Esophagus squamous epithelium (tissue), 5 donors: ENCODE data around the gene ZMIZ1. TPM values are rescaled to one million over a fixed set of nuclear protein-coding genes. Genes with fewer than 3 reads are reported as not detected.

Experiments
- DNase-seq: peaks from one replicate; lab custom pipeline; 2025; lab: John Stamatoyannopoulos, UW
- H3K27ac ChIP-seq, 4 donors: fragments of 200-600 bp; sonication (generic); one replicate each; pipeline ENCODE4 v1.5.1; 2016 to 2019; ENCODE audit warnings: mild to moderate bottlenecking in 1 of 4
- H3K27me3 ChIP-seq, 4 donors: fragments of 200-600 bp; sonication (generic); 1 replicate in 3 of 4; 2 replicates in 1 of 4; pipeline versions ENCODE4 v1.5.1 to v1.6.0; 2017 to 2021; ENCODE audit warnings: antibody characterized with exemption in 1 of 4
- H3K36me3 ChIP-seq, 3 donors: fragments of 200-600 bp; sonication (generic); one replicate each; pipeline ENCODE4 v1.5.1; 2016 to 2019
- H3K4me1 ChIP-seq, 3 donors: fragments of 200-600 bp; sonication (generic); one replicate each; pipeline ENCODE4 v1.5.1; 2017 to 2019
- H3K4me3 ChIP-seq, 4 donors: fragments of 200-600 bp; sonication (generic); 1 replicate in 3 of 4; 2 replicates in 1 of 4; pipeline ENCODE4 v1.5.1; 2016 to 2019; ENCODE audit warnings: mild to moderate bottlenecking in 2 of 4, moderate library complexity in 1 of 4
- H3K9me3 ChIP-seq, 3 donors: fragments of 200-600 bp; sonication (generic); one replicate each; pipeline ENCODE4 v1.5.1; 2016 to 2019
- POLR2A ChIP-seq, 4 donors: fragments of 450-650 bp; IDR thresholded peaks; one replicate each; pipeline ENCODE4 v1.6.1; 2017; ENCODE audit warnings: antibody characterized with exemption in 4 of 4, mild to moderate bottlenecking in 4 of 4, moderate library complexity in 3 of 4
- WGBS, 2 donors: methylation state at CpG; one replicate each; pipeline ENCODE4 v1.1.5; 2018; 5-methylcytosine and 5-hydroxymethylcytosine counted together
- intact Hi-C: fragments of 100-400 bp; cut with DNase I; formaldehyde crosslinking; loops from one replicate; pipeline ENCODE4 v1.15.0; 2022
- total RNA-seq, 4 donors: library from RNA; depleted of rRNA; stranded (reverse); fragments of >200 nt; gene quantifications; one replicate each; pipeline ENCODE4 v1.1.0, GENCODE V29; 2016
- TF ChIP-seq, protein P1 (sequence below), 6 experiments: fragments of 450-650 bp in 4 of 6; fragments of 200-600 bp in 2 of 6; sonication (generic) in 2 of 6; IDR thresholded peaks; one replicate each; pipeline ENCODE4 v1.5.1; 2016 to 2019; ENCODE audit warnings: antibody characterized with exemption in 6 of 6, mild to moderate bottlenecking in 4 of 6, moderate library complexity in 4 of 6
- donor health status: DM: yes; HTN: yes; CAD: no.

ZMIZ1 gene
- total RNA-seq, 4 donors from 2014 or later, result 28.2 to 79.5 (median 40.4) TPM

DNA sequence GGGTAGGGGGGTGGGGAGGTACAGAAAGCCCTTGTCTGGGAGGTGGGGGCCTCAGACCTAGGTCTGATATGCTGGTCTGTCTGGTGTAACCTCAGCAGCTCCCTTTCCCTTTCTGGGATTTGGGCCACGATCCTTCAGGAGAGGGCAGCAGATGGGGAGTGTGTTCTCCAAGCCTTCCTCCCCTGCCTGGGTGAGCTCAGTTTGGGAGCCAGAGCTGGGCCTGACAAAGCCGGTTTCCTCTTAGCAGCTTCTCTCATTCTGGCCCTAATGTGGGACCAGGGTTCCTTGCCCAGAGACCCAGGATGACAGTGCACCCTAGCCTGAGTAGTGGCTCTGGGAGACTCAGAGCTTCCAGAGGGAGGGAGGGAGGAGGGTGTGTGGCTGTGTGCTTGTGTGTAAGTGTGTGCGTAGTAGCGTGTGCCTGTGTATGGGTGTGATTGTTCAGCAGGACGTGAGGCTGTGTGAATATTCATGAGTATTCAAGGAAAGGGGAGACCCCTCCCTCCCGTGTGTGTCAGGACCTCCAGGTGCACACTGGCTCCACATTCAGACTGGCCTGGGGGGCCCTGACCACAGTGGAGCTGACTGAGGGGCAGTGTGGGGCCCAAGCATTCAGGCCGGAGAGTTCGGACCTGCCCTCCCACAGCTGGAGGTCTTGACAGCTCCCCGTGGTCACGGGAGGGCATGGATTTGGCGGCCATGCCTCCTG lies 96.5 kb downstream of the ZMIZ1 start:
- WGBS, 2 donors, result 61% methylated on average over 5 of the region's 11 CpGs; no CpG with 5 or more reads in 1 of the 2 donors
- no peaks in the 10 kb centered on the region for H3K9me3 ChIP-seq
- peak overlapping the region in 3 of 4 donors; percentile 39 to 58 (median 48) for H3K27ac ChIP-seq
- peaks cover 12 to 94% (median 18%) of the 10 kb centered on the region in 3 donors for H3K36me3 ChIP-seq
- H3K27me3 ChIP-seq, result no peaks in the 10 kb centered on the region
- intact Hi-C loops, result no loop called here
- DNase-seq, result no peak
- peaks cover 8 to 61% (median 28%) of the 10 kb centered on the region in 3 donors for H3K4me1 ChIP-seq
- TF ChIP-seq, protein P1, sequence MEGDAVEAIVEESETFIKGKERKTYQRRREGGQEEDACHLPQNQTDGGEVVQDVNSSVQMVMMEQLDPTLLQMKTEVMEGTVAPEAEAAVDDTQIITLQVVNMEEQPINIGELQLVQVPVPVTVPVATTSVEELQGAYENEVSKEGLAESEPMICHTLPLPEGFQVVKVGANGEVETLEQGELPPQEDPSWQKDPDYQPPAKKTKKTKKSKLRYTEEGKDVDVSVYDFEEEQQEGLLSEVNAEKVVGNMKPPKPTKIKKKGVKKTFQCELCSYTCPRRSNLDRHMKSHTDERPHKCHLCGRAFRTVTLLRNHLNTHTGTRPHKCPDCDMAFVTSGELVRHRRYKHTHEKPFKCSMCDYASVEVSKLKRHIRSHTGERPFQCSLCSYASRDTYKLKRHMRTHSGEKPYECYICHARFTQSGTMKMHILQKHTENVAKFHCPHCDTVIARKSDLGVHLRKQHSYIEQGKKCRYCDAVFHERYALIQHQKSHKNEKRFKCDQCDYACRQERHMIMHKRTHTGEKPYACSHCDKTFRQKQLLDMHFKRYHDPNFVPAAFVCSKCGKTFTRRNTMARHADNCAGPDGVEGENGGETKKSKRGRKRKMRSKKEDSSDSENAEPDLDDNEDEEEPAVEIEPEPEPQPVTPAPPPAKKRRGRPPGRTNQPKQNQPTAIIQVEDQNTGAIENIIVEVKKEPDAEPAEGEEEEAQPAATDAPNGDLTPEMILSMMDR (IDR thresholded peaks at IDR 0.05), result no peak
- no peak for TF ChIP-seq POLR2A (IDR thresholded peaks at IDR 0.05)
- H3K4me3 ChIP-seq, result no peak overlapping the region

DNA sequence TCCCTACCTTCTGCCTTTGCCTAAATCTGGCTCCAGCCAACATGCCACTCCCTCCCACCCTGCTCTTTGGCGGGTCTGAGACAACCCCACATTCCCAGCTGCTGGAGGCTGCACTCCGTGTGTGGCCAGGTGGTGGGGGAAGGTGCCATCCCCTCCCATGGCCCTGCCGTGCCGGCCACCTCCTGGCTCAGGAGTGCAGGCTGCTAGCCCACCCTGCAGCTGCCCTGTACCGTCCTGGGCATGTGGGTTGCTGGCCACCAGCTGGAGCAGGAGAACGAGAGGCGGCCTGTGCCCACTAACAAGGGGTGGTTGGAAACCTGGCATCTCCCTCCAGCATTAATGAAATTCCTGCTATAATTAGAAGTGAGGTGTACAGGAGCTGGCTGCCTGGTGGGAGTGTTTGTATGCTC lies 97.6 kb downstream of the ZMIZ1 start:
- WGBS, 2 donors, result 52 to 75% methylated on average over 2 to 3 of the region's 7 CpGs
- no peaks in the 10 kb centered on the region for H3K9me3 ChIP-seq
- H3K27ac ChIP-seq, result no peak overlapping the region
- peaks cover 7 to 50% (median 22%) of the 10 kb centered on the region in 3 donors for H3K4me1 ChIP-seq
- no peaks in the 10 kb centered on the region for H3K27me3 ChIP-seq
- TF ChIP-seq, protein P1 (IDR thresholded peaks at IDR 0.05), result no peak
- TF ChIP-seq POLR2A (IDR thresholded peaks at IDR 0.05), result no peak
- H3K36me3 ChIP-seq, result peaks cover 12 to 96% (median 18%) of the 10 kb centered on the region in 3 donors
- DNase-seq, result no peak
- no peak overlapping the region for H3K4me3 ChIP-seq
- intact Hi-C loops, result no loop called here

DNA sequence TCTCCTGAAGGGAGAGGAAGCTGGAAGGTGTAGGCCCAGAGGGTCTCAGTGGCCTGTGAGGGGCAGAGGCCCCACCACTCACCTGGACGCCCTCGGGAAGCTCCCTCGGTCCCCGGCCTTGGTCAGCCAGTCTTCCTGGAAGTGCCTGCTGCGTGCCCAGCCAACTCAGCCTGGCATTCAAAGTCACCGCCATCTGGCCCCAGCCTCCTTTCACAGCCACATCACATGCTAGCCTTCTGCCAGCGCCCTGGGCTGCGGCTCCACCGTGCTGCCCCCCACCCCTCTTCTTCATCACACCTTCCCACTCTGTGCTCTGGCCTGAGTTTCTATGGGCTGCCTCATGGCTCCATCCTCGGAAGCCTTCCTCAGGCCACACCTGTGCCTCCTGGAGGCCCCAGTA lies 98.0 kb downstream of the ZMIZ1 start:
- DNase-seq, result no peak
- Histone ChIP-seq H3K27ac (no peak overlapping the region), H3K9me3 (no peaks in the 10 kb centered on the region), H3K27me3 (no peaks in the 10 kb centered on the region), H3K36me3 (peaks cover 12 to 95% (median 18%) of the 10 kb centered on the region in 3 donors), H3K4me1 (peaks cover 7 to 45% (median 22%) of the 10 kb centered on the region in 3 donors), H3K4me3 (no peak overlapping the region)
- intact Hi-C loops, result no loop called here
- WGBS, 2 donors, result 76 to 92% methylated on average over 9 to 10 of the region's 10 CpGs
- TF ChIP-seq, protein P1 (IDR thresholded peaks at IDR 0.05), result no peak
- no peak for TF ChIP-seq POLR2A (IDR thresholded peaks at IDR 0.05)

DNA sequence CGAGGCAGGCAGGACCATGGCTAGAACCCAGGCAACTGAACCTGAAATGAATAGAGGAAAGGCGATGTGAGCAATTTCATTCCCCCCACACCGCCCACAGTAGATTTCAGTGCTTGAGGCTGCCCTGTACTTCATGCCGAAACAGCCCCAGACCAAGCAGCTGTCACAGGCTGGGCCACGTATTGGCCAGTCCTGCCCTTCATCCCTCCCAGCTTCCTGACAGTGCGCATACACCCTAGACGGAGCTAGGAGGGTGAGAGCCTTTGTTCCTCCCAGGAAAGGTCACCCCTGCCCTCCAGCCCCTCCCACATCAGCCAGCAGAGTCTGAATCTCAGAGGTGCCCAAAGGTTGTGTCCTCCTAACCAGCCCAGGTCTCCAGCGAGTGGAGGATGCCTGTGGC lies 98.8 kb downstream of the ZMIZ1 start:
- 86 to 95% methylated on average over 4 to 6 of the region's 8 CpGs for WGBS, 2 donors
- Histone ChIP-seq H3K9me3 (no peaks in the 10 kb centered on the region), H3K4me3 (no peak overlapping the region), H3K27ac (no peak overlapping the region), H3K36me3 (peaks cover 9 to 95% (median 18%) of the 10 kb centered on the region in 3 donors), H3K4me1 (peaks cover 6 to 38% (median 19%) of the 10 kb centered on the region in 3 donors), H3K27me3 (no peaks in the 10 kb centered on the region)
- intact Hi-C loops, result no loop called here
- no peak for DNase-seq
- TF ChIP-seq, protein P1 (IDR thresholded peaks at IDR 0.05), result no peak
- TF ChIP-seq POLR2A (IDR thresholded peaks at IDR 0.05), result no peak

DNA sequence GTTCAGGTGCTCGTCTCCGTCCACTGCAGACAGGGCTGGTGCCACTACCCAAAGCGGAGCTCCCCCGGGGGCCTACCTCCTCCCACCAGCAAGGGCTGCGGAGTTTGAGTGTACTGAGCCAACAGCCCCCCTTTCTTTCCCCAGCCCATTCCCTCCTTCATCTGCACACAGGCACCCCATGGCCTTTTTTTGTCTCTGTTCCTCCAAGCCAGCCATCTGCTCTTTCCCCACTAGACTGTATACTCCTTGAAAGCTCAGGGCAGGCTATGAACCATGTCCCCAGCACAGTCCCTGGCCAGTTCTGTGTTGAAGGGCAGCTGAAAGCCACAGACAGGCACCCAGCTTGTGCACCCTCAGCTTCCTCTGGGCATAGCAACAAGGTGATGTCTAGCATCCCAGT lies 99.4 kb downstream of the ZMIZ1 start:
- H3K4me1 ChIP-seq, result peaks cover 0 to 31% (median 13%) of the 10 kb centered on the region in 3 donors
- TF ChIP-seq, protein P1 (IDR thresholded peaks at IDR 0.05), result no peak
- TF ChIP-seq POLR2A (IDR thresholded peaks at IDR 0.05), result no peak
- no peak overlapping the region for H3K27ac ChIP-seq
- H3K9me3 ChIP-seq, result no peaks in the 10 kb centered on the region
- H3K4me3 ChIP-seq, result no peak overlapping the region
- H3K36me3 ChIP-seq, result peaks cover 9 to 88% (median 18%) of the 10 kb centered on the region in 3 donors
- intact Hi-C loops, result no loop called here
- WGBS, 2 donors, result 82 to 87% methylated on average over 5 of the region's 5 CpGs
- no peak for DNase-seq
- no peaks in the 10 kb centered on the region for H3K27me3 ChIP-seq
